GM12878 (cell line): ENCODE data around the gene SEMA3B. TPM values are rescaled to one million over a fixed set of nuclear protein-coding genes. Genes with fewer than 3 reads are reported as not detected.

Experiments
- ASH2L ChIP-seq: fragments of 300-600, 200-600 bp; sonication (generic); IDR thresholded peaks from 2 replicates; pipeline ENCODE4 v1.6.1; 2017; ENCODE audit warnings: low read depth, mild to moderate bottlenecking, borderline replicate concordance
- CHD2 ChIP-seq: IDR thresholded peaks from 2 replicates; pipeline ENCODE4 v1.6.1; 2011; ENCODE audit warnings: low read depth, low read length, improper control_type of control experiment, borderline replicate concordance
- CREM ChIP-seq: IDR thresholded peaks from 2 replicates; pipeline ENCODE4 v1.6.1; 2014; ENCODE audit warnings: antibody characterized with exemption, low read depth
- EGR1 ChIP-seq, 2 experiments: IDR thresholded peaks; 1 replicate in 1 of 2; 2 replicates in 1 of 2; pipeline ENCODE4 v1.6.1; 2011 to 2012; ENCODE audit warnings: low read depth in 2 of 2, low read length in 2 of 2, borderline replicate concordance in 1 of 2, mild to moderate bottlenecking in 1 of 2, moderate library complexity in 1 of 2
- GABPA ChIP-seq: IDR thresholded peaks from 2 replicates; pipeline ENCODE4 v1.6.1; 2014; ENCODE audit warnings: antibody characterized with exemption, low read depth, mild to moderate bottlenecking, inconsistent platforms
- HDAC2 ChIP-seq: fragments of 200-600 bp; sonication (generic); IDR thresholded peaks from 2 replicates; pipeline ENCODE4 v1.6.1; 2017
- JUND ChIP-seq: IDR thresholded peaks from 2 replicates; pipeline ENCODE4 v1.6.1; 2012; ENCODE audit warnings: low read depth, mild to moderate bottlenecking, low read length, improper control_type of control experiment, moderate library complexity
- LARP7 ChIP-seq: fragments of 450-650 bp; IDR thresholded peaks from 2 replicates; pipeline ENCODE4 v1.6.1; 2017; ENCODE audit warnings: mild to moderate bottlenecking
- PML ChIP-seq: IDR thresholded peaks from 2 replicates; pipeline ENCODE4 v1.6.1; 2012; ENCODE audit warnings: low read length, inconsistent platforms
- POU2F2 ChIP-seq: IDR thresholded peaks from 3 replicates; pipeline ENCODE4 v1.6.1; 2011; ENCODE audit warnings: low read depth, mild to moderate bottlenecking, low read length, borderline replicate concordance
- RFX5 ChIP-seq: IDR thresholded peaks from 2 replicates; pipeline ENCODE4 v1.6.1; 2011; ENCODE audit warnings: low read depth, low read length, improper control_type of control experiment
- SMAD5 ChIP-seq: IDR thresholded peaks from 2 replicates; pipeline ENCODE4 v1.6.1; 2016; ENCODE audit warnings: antibody characterized with exemption, low read depth
- SP1 ChIP-seq: IDR thresholded peaks from one replicate; pipeline ENCODE4 v1.6.1; 2011; ENCODE audit warnings: low read depth, low read length
- STAT1 ChIP-seq: fragments of 450-650 bp; conservative IDR thresholded peaks from 2 replicates; pipeline ENCODE4 v1.6.1; 2014; ENCODE audit warnings: antibody characterized with exemption, mild to moderate bottlenecking
- TCF12 ChIP-seq: IDR thresholded peaks from 2 replicates; pipeline ENCODE4 v1.6.1; 2011; ENCODE audit warnings: low read depth, mild to moderate bottlenecking, low read length
- WRNIP1 ChIP-seq: IDR thresholded peaks from 2 replicates; pipeline ENCODE4 v1.6.1; 2011; ENCODE audit warnings: low read depth, low read length, improper control_type of control experiment, borderline replicate concordance
- ZNF207 ChIP-seq: fragments of 450-650 bp; IDR thresholded peaks from 2 replicates; pipeline ENCODE4 v1.6.1; 2014; ENCODE audit warnings: antibody characterized with exemption, mild to moderate bottlenecking, borderline replicate concordance
- polyA plus RNA-seq, 11 experiments: library from polyadenylated mRNA; depleted of rRNA in 4 of 11; unstranded in 6 of 11; stranded (reverse) in 5 of 11; fragments of >200 nt; fragmentation: Nextera tagmentation in 4 of 11; fragmentation: Illumina TruSeq in 1 of 11; extraction: Ambion mirVana in 4 of 11; extraction: Trizol in 1 of 11; gene quantifications; 1 replicate in 1 of 11; 2 replicates in 10 of 11; pipeline versions ENCODE4 v1.2.1 to v1.2.3, GENCODE V29; 2011 to 2016; ENCODE audit warnings: inconsistent platforms in 2 of 11, missing spikeins in 2 of 11, low read depth in 1 of 11
- total RNA-seq, 4 experiments: library from RNA; depleted of rRNA in 3 of 4; stranded (reverse); fragments of >200 nt in 3 of 4; fragmentation: Illumina TruSeq in 1 of 4; extraction: Trizol in 1 of 4; gene quantifications; 2 replicates each; pipeline versions ENCODE4 v1.2.1 to v1.2.3, GENCODE V29; 2013 to 2021
- TF ChIP-seq, protein P1 (sequence below): IDR thresholded peaks from 2 replicates; pipeline ENCODE4 v1.6.1; 2012; ENCODE audit warnings: improper control_type of control experiment, low read depth, low read length; ENCODE audit not compliant: insufficient replicate concordance
- TF ChIP-seq, protein P2 (sequence below): IDR thresholded peaks from 2 replicates; pipeline ENCODE4 v1.6.1; 2012; ENCODE audit warnings: low read depth, low read length, improper control_type of control experiment
- TF ChIP-seq, protein P3 (sequence below): fragments of 450-650 bp; IDR thresholded peaks from 2 replicates; pipeline ENCODE4 v1.6.1; 2014; ENCODE audit warnings: mild to moderate bottlenecking
- TF ChIP-seq, protein P4 (sequence below): fragments of 150-350 bp; IDR thresholded peaks from 2 replicates; pipeline ENCODE4 v1.6.1; 2014; ENCODE audit warnings: mild to moderate bottlenecking, low read depth, low read length

The SEMA3B gene
- total and polyA plus RNA-seq, 10 of the 15 experiments (the other 5 are each of a cell fraction or from before 2014, with no cell fraction given), result 0.06 to 0.59 (median 0.14) TPM; not detected in 2

DNA sequence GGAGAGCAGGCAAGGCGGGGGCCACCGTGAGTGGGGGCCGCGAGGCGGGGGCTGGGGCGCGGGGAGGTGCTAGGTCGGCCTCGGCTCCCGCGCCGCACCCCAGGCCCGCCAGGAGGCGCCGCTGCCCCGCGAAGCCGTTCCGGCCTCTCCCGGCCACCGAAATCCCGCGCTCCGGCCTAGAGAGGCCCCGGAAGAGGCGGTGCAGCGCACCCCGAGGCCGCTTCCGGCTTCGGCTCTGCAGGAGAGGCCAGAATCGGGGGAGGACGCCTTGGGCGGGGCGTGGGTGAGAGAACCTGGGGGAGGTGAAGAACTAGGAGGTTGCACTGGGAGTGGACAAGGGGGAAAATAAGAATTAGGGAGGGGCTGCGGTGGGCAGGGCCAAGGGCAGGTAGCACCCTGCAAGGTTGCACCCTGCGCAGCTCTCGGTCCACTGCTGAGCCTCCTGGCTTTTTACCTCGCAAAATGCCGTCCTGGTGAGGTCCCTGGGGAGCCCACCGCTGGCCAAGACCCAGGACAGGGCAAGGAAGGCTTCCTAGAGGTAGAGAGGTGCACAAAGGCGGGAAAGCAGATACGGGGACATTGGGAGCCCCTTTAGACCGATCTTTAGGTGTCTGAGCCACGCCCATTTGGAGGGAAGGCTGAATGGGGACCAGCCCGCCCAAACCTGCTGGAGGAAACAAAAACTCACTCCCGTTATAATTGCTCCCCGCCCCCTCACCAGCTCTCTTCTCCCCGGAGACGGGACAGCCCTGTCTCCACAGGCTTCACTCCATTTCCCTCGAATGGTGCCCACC is 41.4 kb upstream of the SEMA3B start (continued):
- TF ChIP-seq, protein P1, sequence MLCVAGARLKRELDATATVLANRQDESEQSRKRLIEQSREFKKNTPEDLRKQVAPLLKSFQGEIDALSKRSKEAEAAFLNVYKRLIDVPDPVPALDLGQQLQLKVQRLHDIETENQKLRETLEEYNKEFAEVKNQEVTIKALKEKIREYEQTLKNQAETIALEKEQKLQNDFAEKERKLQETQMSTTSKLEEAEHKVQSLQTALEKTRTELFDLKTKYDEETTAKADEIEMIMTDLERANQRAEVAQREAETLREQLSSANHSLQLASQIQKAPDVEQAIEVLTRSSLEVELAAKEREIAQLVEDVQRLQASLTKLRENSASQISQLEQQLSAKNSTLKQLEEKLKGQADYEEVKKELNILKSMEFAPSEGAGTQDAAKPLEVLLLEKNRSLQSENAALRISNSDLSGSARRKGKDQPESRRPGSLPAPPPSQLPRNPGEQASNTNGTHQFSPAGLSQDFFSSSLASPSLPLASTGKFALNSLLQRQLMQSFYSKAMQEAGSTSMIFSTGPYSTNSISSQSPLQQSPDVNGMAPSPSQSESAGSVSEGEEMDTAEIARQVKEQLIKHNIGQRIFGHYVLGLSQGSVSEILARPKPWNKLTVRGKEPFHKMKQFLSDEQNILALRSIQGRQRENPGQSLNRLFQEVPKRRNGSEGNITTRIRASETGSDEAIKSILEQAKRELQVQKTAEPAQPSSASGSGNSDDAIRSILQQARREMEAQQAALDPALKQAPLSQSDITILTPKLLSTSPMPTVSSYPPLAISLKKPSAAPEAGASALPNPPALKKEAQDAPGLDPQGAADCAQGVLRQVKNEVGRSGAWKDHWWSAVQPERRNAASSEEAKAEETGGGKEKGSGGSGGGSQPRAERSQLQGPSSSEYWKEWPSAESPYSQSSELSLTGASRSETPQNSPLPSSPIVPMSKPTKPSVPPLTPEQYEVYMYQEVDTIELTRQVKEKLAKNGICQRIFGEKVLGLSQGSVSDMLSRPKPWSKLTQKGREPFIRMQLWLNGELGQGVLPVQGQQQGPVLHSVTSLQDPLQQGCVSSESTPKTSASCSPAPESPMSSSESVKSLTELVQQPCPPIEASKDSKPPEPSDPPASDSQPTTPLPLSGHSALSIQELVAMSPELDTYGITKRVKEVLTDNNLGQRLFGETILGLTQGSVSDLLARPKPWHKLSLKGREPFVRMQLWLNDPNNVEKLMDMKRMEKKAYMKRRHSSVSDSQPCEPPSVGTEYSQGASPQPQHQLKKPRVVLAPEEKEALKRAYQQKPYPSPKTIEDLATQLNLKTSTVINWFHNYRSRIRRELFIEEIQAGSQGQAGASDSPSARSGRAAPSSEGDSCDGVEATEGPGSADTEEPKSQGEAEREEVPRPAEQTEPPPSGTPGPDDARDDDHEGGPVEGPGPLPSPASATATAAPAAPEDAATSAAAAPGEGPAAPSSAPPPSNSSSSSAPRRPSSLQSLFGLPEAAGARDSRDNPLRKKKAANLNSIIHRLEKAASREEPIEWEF, result no peak
- peak; percentile 67; the same call in 1 of the 2 replicates for TF ChIP-seq CHD2
- peak; percentile 68 for TF ChIP-seq SP1
- TF ChIP-seq, protein P2, sequence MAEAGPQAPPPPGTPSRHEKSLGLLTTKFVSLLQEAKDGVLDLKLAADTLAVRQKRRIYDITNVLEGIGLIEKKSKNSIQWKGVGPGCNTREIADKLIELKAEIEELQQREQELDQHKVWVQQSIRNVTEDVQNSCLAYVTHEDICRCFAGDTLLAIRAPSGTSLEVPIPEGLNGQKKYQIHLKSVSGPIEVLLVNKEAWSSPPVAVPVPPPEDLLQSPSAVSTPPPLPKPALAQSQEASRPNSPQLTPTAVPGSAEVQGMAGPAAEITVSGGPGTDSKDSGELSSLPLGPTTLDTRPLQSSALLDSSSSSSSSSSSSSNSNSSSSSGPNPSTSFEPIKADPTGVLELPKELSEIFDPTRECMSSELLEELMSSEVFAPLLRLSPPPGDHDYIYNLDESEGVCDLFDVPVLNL, result peak; percentile 62; the same call in 1 of the 2 replicates
- no peak for TF ChIP-seq JUND
- no peak for TF ChIP-seq RFX5
- TF ChIP-seq HDAC2, result no peak
- TF ChIP-seq POU2F2, result peak; percentile 59; the same call in 1 of the 3 replicates
- TF ChIP-seq ASH2L, result no peak
- TF ChIP-seq EGR1 (IDR thresholded peaks at IDR 0.05; ENCODE audit: borderline replicate concordance in 1 of 2, low read depth in 2 of 2, low read length in 2 of 2), result peak in 1 of 2 experiments; percentile 88; a peak in 2 of 3 replicates
- no peak; the same call in 1 of the 2 replicates for TF ChIP-seq PML
- TF ChIP-seq TCF12, result peak; percentile 56; the same call in 1 of the 2 replicates
- peak; percentile 94 for TF ChIP-seq GABPA
- TF ChIP-seq, protein P3, sequence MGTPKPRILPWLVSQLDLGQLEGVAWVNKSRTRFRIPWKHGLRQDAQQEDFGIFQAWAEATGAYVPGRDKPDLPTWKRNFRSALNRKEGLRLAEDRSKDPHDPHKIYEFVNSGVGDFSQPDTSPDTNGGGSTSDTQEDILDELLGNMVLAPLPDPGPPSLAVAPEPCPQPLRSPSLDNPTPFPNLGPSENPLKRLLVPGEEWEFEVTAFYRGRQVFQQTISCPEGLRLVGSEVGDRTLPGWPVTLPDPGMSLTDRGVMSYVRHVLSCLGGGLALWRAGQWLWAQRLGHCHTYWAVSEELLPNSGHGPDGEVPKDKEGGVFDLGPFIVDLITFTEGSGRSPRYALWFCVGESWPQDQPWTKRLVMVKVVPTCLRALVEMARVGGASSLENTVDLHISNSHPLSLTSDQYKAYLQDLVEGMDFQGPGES, result no peak
- TF ChIP-seq, protein P4, sequence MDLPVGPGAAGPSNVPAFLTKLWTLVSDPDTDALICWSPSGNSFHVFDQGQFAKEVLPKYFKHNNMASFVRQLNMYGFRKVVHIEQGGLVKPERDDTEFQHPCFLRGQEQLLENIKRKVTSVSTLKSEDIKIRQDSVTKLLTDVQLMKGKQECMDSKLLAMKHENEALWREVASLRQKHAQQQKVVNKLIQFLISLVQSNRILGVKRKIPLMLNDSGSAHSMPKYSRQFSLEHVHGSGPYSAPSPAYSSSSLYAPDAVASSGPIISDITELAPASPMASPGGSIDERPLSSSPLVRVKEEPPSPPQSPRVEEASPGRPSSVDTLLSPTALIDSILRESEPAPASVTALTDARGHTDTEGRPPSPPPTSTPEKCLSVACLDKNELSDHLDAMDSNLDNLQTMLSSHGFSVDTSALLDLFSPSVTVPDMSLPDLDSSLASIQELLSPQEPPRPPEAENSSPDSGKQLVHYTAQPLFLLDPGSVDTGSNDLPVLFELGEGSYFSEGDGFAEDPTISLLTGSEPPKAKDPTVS, result peak; percentile 51; the same call in 1 of the 2 replicates
- peak; percentile 67; the same call in 1 of the 2 replicates for TF ChIP-seq CREM
- TF ChIP-seq ZNF207, result peak; percentile 60; the same call in 1 of the 2 replicates
- peak; percentile 78; the same call in 1 of the 2 replicates for TF ChIP-seq STAT1
- no peak for TF ChIP-seq LARP7
- no peak for TF ChIP-seq WRNIP1
- no peak for TF ChIP-seq SMAD5
